Neuronal stem cell (in vitro differentiated cells): ENCODE measurements around the gene SPACDR.

ENCODE experiments used
- DNase-seq: peaks from one replicate; pipeline ENCODE4 v3.0.0-alpha.2; 2013; ENCODE audit warnings: low spot score
- H2AFZ ChIP-seq: one replicate; pipeline ENCODE4 v1.6.1; 2013; ENCODE audit warnings: mild to moderate bottlenecking, low read length, inconsistent platforms
- H2AK5ac ChIP-seq: 2 replicates; pipeline ENCODE4 v1.6.1; 2013; ENCODE audit warnings: low read depth, mild to moderate bottlenecking, inconsistent platforms, low read length, moderate library complexity, mixed read lengths
- H2BK120ac ChIP-seq: 2 replicates; pipeline ENCODE4 v1.6.1; 2013; ENCODE audit warnings: low read depth, mild to moderate bottlenecking, inconsistent platforms, low read length, moderate library complexity, mixed read lengths
- H2BK12ac ChIP-seq: one replicate; pipeline ENCODE4 v1.6.1; 2013; ENCODE audit warnings: low read length, inconsistent platforms
- H2BK15ac ChIP-seq: 2 replicates; pipeline ENCODE4 v1.6.1; 2013; ENCODE audit warnings: mild to moderate bottlenecking, low read length, inconsistent platforms, mixed read lengths
- H2BK5ac ChIP-seq: one replicate; pipeline ENCODE4 v1.6.1; 2013; ENCODE audit warnings: inconsistent platforms, mild to moderate bottlenecking, low read length, moderate library complexity
- H3K14ac ChIP-seq: one replicate; pipeline ENCODE4 v1.6.1; 2013; ENCODE audit warnings: low read length, inconsistent platforms
- H3K18ac ChIP-seq: 2 replicates; pipeline ENCODE4 v1.6.1; 2013; ENCODE audit warnings: low read length, inconsistent platforms
- H3K23ac ChIP-seq: 2 replicates; pipeline ENCODE4 v1.6.1; 2013; ENCODE audit warnings: low read depth, mild to moderate bottlenecking, mixed read lengths, low read length, inconsistent platforms; ENCODE audit not compliant: poor library complexity
- H3K27ac ChIP-seq: replicated peaks from 3 replicates; pipeline ENCODE4 v1.5.1; 2013; ENCODE audit warnings: low read length, inconsistent platforms
- H3K27me3 ChIP-seq, 3 experiments: 2 replicates each; pipeline ENCODE4 v1.6.1; 2013; ENCODE audit warnings: low read length in 3 of 3, mild to moderate bottlenecking in 2 of 3, inconsistent platforms in 1 of 3, low read depth in 1 of 3, mixed read lengths in 1 of 3, moderate library complexity in 1 of 3; ENCODE audit not compliant: control insufficient read depth in 3 of 3, insufficient read depth in 3 of 3
- H3K36me3 ChIP-seq, 2 donors: replicated peaks in 1 of 2; 2 replicates each; pipeline ENCODE4 v1.6.1; 2013; ENCODE audit warnings: low read length in 2 of 2; ENCODE audit not compliant: control insufficient read depth in 2 of 2, insufficient read depth in 2 of 2
- H3K4ac ChIP-seq: 2 replicates; pipeline ENCODE4 v1.6.1; 2013; ENCODE audit warnings: inconsistent platforms, mild to moderate bottlenecking, low read length, moderate library complexity
- H3K4me1 ChIP-seq, 2 donors: 1 replicate in 1 of 2; 2 replicates in 1 of 2; pipeline ENCODE4 v1.6.1; 2013; ENCODE audit warnings: low read length in 2 of 2, low read depth in 1 of 2; ENCODE audit not compliant: control insufficient read depth in 2 of 2, insufficient read depth in 1 of 2
- H3K4me2 ChIP-seq: one replicate; pipeline ENCODE4 v1.6.1; 2013; ENCODE audit warnings: mild to moderate bottlenecking, low read length, inconsistent platforms; ENCODE audit not compliant: insufficient read depth, poor library complexity, severe bottlenecking
- H3K4me3 ChIP-seq, 2 donors: 2 replicates each; pipeline ENCODE4 v1.5.1; 2013; ENCODE audit warnings: low read length in 2 of 2, mild to moderate bottlenecking in 2 of 2, inconsistent platforms in 1 of 2, moderate library complexity in 1 of 2
- H3K79me1 ChIP-seq: one replicate; pipeline ENCODE4 v1.6.1; 2013; ENCODE audit warnings: low read depth, mild to moderate bottlenecking, inconsistent platforms, low read length, moderate library complexity
- H3K9ac ChIP-seq: one replicate; pipeline ENCODE4 v1.6.1; 2013; ENCODE audit warnings: mild to moderate bottlenecking, low read depth, low read length, inconsistent platforms; ENCODE audit not compliant: poor library complexity
- H3K9me3 ChIP-seq, 2 donors: replicated peaks in 1 of 2; 2 replicates each; pipeline versions ENCODE3 to v1.6.1; 2013; ENCODE audit warnings: low read length in 2 of 2, mild to moderate bottlenecking in 2 of 2, inconsistent platforms in 1 of 2, low read depth in 1 of 2, mixed read lengths in 1 of 2, moderate library complexity in 1 of 2; ENCODE audit not compliant: control insufficient read depth in 2 of 2, insufficient read depth in 1 of 2
- H4K8ac ChIP-seq: one replicate; pipeline ENCODE4 v1.6.1; 2013; ENCODE audit warnings: low read depth, mild to moderate bottlenecking, inconsistent platforms, low read length, moderate library complexity
- H4K91ac ChIP-seq: one replicate; pipeline ENCODE4 v1.6.1; 2013; ENCODE audit warnings: low read length, low read depth, mild to moderate bottlenecking, inconsistent platforms; ENCODE audit not compliant: poor library complexity
- WGBS, 2 donors: extraction: QIAGEN DNeasy Blood & Tissue Kit; methylation state at CpG; one replicate each; pipeline ENCODE4 v1.1.7; 2013; ENCODE audit warnings: missing lambda C conversion rate in 2 of 2, mixed read lengths in 1 of 2; ENCODE audit not compliant: insufficient read length in 2 of 2, insufficient replicate concordance in 1 of 2; ENCODE audit errors: extremely low coverage in 2 of 2; 5-methylcytosine and 5-hydroxymethylcytosine counted together

SPACDR gene

DNA sequence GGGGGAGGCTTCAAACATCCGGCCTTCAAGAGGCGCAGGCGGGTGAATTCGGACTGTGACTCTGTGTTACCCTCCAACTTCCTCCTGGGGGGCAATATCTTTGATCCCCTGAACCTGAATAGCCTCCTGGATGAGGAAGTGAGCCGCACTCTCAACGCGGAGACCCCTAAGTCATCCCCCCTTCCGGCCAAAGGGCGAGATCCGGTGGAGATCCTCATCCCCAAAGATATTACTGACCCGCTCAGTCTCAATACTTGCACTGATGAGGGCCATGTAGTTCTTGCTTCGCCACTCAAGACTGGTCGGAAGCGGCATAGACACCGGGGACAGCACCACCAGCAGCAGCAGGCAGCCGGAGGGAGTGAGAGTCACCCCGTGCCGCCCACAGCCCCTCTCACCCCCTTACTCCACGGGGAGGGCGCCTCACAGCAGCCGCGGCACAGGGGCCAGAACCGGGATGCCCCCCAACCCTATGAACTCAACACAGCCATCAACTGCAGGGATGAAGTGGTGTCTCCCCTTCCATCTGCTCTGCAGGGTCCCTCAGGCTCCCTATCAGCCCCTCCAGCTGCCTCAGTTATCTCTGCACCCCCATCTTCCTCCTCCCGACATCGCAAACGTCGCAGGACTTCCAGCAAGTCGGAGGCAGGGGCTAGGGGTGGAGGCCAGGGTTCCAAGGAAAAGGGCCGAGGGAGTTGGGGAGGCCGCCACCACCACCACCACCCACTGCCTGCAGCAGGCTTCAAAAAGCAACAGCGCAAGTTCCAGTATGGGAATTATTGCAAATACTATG is 33.4 kb downstream of the SPACDR start:
- WGBS, 2 donors = no CpG with 5 or more reads among the region's 31 CpGs

GRCh38 chr7:100429637-100430492 is 34.2 kb downstream of the SPACDR start, which contains the start of gene MEPCE:
Gene MEPCE (plus strand): TSS chr7:100429831. CDS start chr7:100430019, 188 bp downstream.
- Histone ChIP-seq H2BK5ac (peak within 1 kb of the TSS; percentile 96), H2AFZ (peak within 1 kb of the TSS; percentile 94), H3K4ac (peak within 1 kb of the TSS; percentile 98), H2BK15ac (peak within 1 kb of the TSS; percentile 90), H3K9me3 (peaks cover 4% of the 10 kb centered on the region in 2 donors), H3K27me3 (peaks cover 0 to 2% (median 0%) of the 10 kb centered on the region in 3 experiments), H3K9ac (peak within 1 kb of the TSS; percentile 95), H3K4me1 (peaks cover 23 to 24% of the 10 kb centered on the region in 2 donors), H3K4me3 (peak within 1 kb of the TSS; percentile 68 to 92), H4K8ac (peak within 1 kb of the TSS; percentile 94), H3K79me1 (peaks cover 11% of the 10 kb centered on the region), H3K4me2 (peak within 1 kb of the TSS; percentile 95), H2AK5ac (peak within 1 kb of the TSS; percentile 100), H4K91ac (peak within 1 kb of the TSS; percentile 77), H3K23ac (peak within 1 kb of the TSS; percentile 100), H3K18ac (peak within 1 kb of the TSS; percentile 100), H2BK12ac (no peak within 1 kb of the TSS), H2BK120ac (peak within 1 kb of the TSS; percentile 98), H3K36me3 (peaks cover 28 to 45% of the 10 kb centered on the region in 2 donors), H3K27ac (peak within 1 kb of the TSS; percentile 100), H3K14ac (peak within 1 kb of the TSS; percentile 99)
- DNase-seq = peak; percentile 97
- no CpG with 5 or more reads among the region's 95 CpGs for WGBS, 2 donors

More for the DNA sequence above, 33.4 kb downstream of the SPACDR start:
- Histone ChIP-seq H4K8ac (peak overlapping the region; percentile 75), H2BK15ac (peak overlapping the region; percentile 90), H3K4me3 (peak overlapping the region; percentile 68 to 92), H3K14ac (peak overlapping the region; percentile 63), H2AFZ (no peak overlapping the region), H3K4me2 (peak overlapping the region; percentile 92), H2BK12ac (peak overlapping the region; percentile 76), H3K9ac (peak overlapping the region; percentile 92), H3K4ac (peak overlapping the region; percentile 66), H3K23ac (peak overlapping the region; percentile 87), H3K9me3 (peaks cover 4% of the 10 kb centered on the region in 2 donors), H3K4me1 (peaks cover 26 to 30% of the 10 kb centered on the region in 2 donors), H4K91ac (peak overlapping the region; percentile 77), H2BK120ac (no peak overlapping the region), H2BK5ac (peak overlapping the region; percentile 96), H2AK5ac (peak overlapping the region; percentile 100), H3K36me3 (peaks cover 28 to 53% of the 10 kb centered on the region in 2 donors), H3K18ac (peak overlapping the region; percentile 100), H3K79me1 (peaks cover 14% of the 10 kb centered on the region), H3K27ac (peak overlapping the region; percentile 17), H3K27me3 (peaks cover 0 to 2% (median 0%) of the 10 kb centered on the region in 3 experiments)
- DNase-seq = no peak

- H3K14ac ChIP-seq = peak overlapping the region; percentile 75
- H2AFZ ChIP-seq = peak overlapping the region; percentile 94
- H2BK15ac ChIP-seq = no peak overlapping the region
- peak overlapping the region; percentile 93 for H3K9ac ChIP-seq
- peak overlapping the region; percentile 100 for H3K23ac ChIP-seq
- H2BK12ac ChIP-seq = no peak overlapping the region
- H3K79me1 ChIP-seq = peaks cover 11% of the 10 kb centered on the region
- peaks cover 24 to 37% of the 10 kb centered on the region in 2 donors for H3K36me3 ChIP-seq
- peak; percentile 100 for DNase-seq
- H2BK120ac ChIP-seq = peak overlapping the region; percentile 98
- H3K4ac ChIP-seq = no peak overlapping the region
- no peak overlapping the region for H4K8ac ChIP-seq
- WGBS, 2 donors = no CpG with 5 or more reads among the region's 40 CpGs
- no peak overlapping the region for H4K91ac ChIP-seq
- H2AK5ac ChIP-seq = peak overlapping the region; percentile 41
- peak overlapping the region; percentile 96 for H2BK5ac ChIP-seq
- peaks cover 4% of the 10 kb centered on the region in 2 donors for H3K9me3 ChIP-seq
- peak overlapping the region; percentile 95 for H3K4me2 ChIP-seq
- peak overlapping the region; percentile 98 for H3K18ac ChIP-seq
- peak overlapping the region; percentile 100 for H3K27ac ChIP-seq
- H3K4me3 ChIP-seq = peak overlapping the region; percentile 68 to 92
- H3K27me3 ChIP-seq = peaks cover 0 to 2% (median 0%) of the 10 kb centered on the region in 3 experiments
- peaks cover 21% of the 10 kb centered on the region in 2 donors for H3K4me1 ChIP-seq
Measured at GRCh38 chr7:100428967-100429636, 35.0 kb downstream of the SPACDR start.
